ENCODE results near the gene KRTAP1-3. TPM values are rescaled to one million over a fixed set of nuclear protein-coding genes. Genes with fewer than 3 reads are reported as not detected.
"Not testable (repeated sequence)": the region's sequence is repeated elsewhere in the genome, so short reads cannot be mapped to it uniquely, and the experiment has no call there.

The KRTAP1-3 gene, protein sequence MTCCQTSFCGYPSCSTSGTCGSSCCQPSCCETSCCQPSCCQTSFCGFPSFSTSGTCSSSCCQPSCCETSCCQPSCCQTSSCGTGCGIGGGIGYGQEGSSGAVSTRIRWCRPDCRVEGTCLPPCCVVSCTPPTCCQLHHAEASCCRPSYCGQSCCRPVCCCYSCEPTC
- not detected in 2 replicates for total RNA-seq

DNA sequence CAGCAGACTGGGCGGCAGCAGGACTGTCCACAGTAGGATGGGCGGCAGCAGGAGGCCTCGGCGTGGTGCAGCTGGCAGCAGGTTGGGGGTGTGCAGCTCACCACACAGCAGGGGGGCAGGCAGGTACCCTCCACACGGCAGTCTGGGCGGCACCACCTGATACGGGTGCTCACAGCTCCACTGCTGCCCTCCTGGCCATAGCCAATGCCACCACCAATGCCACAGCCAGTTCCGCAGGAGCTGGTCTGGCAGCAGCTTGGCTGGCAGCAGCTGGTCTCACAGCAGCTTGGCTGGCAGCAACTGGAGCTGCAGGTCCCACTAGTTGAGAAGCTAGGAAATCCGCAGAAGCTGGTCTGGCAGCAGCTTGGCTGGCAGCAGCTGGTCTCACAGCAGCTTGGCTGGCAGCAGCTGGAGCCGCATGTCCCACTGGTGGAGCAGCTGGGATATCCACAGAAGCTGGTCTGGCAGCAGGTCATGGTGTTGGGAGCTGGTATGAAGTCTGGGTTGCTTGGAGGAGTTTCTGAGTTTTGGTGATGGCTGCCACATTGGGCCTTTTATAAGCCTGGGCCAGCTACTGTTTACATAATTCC, at the start of gene KRTAP1-3:
Gene KRTAP1-3 (minus strand): TSS at position 529 of the 590 bp plus-strand sequence. CDS start 53 bp downstream, at position 476.
- DNase-seq (ENCODE audit: low read depth, low spot score), result not testable (repeated sequence)

DNA sequence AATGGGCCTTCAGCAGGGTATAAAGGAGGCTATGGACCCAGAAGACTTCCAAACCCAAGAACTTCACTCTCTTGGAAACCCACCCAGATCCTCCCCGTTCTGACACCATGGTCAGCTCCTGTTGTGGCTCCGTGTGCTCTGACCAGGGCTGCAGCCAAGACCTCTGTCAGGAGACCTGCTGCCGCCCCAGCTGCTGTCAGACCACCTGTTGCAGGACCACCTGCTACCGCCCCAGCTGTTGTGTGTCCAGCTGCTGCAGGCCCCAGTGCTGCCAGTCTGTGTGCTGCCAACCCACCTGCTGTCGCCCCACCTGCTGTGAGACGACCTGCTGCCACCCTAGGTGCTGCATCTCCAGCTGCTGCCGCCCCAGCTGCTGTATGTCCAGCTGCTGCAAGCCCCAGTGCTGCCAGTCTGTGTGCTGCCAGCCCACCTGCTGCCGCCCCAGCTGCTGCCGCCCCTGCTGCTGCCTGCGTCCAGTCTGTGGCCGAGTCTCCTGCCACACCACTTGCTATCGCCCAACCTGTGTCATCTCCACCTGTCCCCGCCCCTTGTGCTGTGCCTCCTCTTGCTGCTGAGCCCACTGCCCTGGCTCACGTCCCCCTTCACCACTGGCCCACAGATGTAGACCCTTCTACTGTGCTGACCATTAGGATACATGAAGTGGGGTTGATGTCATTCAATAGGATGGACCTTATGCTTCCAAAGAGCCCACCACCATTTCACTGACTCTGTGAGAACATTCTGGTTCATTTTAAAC, 49.6 kb upstream of the KRTAP1-3 start, which contains the start of gene KRTAP4-7:
Gene KRTAP4-7 (plus strand): TSS at position 51 of the 757 bp plus-strand sequence. CDS start 57 bp downstream, at position 108.
- DNase-seq (ENCODE audit: low read depth, low spot score), result not testable (repeated sequence)

DNA sequence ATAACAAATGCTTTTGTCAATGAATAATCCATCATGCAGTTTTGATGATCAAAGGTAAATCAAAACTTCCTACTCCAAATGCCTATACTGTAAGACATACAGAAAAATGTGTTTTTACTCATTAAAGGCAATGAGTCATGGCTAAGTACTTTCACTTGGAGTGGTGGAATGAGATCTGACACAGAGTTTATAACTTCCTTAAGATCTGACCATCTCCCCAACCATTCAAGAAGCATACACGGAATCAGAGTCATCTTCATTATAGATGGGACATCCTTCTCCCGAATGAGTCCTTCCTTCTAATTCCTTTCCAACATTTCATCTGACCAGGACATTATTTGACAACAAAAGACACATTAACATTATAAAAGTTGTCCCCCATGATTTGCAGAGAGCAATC, 48.8 kb upstream of the KRTAP1-3 start:
- DNase-seq (ENCODE audit: low read depth, low spot score), result not testable (repeated sequence)

DNA sequence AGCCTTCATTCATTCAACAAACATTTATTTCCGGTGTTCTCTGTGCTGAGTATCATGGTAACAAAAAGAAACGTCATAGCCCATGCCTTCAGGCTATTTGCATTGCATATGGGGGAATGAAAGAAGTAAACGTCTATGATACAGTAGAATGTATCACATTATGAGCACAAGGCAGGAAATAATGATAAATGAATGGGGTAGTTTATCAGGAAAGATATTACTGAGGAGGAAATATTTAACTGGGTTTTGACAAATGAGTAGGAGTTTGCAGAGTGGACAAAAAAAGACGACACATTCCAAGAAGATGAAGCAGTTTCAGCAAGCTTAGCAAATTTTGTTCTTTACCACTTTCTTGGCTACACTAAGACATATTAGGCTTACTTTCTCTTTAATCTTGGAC, 48.0 kb upstream of the KRTAP1-3 start:
- DNase-seq (ENCODE audit: low read depth, low spot score), result no peak

DNA sequence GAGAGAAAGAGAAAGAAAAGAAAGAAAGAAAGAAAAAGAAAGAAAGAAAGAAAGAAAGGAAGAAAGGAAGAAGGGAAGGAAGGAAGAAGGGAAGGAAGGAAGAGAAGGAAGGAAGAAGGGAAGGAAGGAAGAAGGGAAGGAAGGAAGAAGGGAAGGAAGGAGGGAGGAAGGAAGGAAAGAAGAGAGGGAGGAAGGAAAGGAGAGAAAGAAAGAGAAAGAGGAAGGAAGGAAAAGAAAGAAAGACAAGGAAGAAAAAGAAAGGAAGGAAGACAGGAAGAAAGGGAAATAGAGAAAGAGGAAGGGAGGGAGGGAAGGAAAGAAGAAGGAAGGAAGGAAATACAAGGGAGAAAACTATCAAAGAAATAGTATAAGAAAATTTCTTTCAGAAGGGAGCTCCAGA, 42.1 kb upstream of the KRTAP1-3 start:
- no peak for DNase-seq (ENCODE audit: low read depth, low spot score)

DNA sequence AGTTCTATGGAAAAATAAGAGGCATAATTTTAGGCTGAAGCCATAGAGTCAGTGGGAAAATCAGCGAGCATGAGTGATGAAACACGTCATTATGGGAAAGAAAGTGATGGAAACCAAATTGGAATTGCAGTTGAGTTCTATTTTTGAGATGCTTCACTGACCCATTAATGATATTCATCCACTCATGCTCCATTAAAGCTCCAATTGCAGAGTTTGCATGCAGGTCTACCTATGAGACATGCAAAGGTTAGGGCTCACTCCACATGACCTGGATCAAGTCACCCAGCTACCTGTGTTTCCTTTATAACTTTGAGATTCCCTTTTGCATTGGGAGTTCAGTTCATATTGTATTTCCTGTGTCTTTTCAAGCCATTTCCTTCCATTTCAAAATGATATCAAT, 39.0 kb upstream of the KRTAP1-3 start:
- no peak for DNase-seq (ENCODE audit: low read depth, low spot score)

DNA sequence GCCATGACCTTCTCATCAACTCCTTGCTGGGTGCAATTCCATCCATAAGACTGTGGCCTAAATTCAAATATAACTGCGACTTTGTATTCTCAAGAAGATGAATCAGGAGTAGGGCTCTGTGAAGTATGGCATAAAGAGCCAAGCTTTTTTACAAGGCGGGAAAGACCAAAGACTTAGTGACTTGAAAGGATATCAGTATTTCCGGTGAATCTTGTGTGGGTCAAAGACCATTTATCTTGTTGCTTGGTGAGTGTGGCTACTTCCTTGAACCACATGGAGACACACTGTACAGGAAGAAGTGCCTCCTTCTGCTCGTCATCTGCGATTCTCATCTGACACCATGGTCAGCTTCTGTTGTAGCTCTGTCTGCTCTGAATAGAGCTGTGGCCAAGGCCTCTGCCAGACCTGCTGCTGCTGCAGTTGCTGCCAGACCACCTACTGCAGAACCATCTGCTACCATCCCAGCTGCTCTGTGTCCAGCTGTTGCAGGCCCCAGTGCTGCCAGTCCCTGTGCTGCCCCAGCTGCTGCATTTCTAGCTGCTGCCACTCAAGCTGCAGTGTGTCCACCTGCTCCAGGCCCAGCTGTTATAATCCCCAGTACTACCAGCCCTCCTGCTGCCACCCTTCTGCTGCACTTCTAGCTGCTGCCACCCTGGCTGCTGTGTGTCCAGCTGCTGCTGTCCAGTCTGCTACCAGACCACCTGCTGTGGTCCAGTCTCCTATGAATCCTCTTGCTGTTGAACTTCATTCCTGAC, 37.1 kb upstream of the KRTAP1-3 start:
- DNase-seq (ENCODE audit: low read depth, low spot score), result no peak

DNA sequence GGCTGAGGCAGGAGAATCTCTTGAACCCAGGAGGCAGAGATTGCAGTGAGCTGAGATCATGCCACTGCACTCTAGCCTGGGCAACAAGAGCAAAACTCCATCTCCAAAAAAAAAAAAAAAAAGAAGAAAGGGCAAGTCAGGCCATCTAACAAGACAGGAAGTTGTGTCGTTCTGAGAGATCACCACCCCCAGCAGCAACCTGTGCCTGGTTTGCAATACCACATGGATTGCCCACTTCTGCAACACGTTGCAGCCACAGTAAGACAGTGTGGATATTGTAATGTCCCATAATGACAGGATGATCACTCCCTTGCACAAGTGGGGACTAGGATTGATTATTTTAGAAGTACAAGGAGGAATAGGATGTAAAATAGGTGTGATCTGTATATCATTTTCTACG, 34.4 kb upstream of the KRTAP1-3 start:
- DNase-seq (ENCODE audit: low read depth, low spot score), result no peak

DNA sequence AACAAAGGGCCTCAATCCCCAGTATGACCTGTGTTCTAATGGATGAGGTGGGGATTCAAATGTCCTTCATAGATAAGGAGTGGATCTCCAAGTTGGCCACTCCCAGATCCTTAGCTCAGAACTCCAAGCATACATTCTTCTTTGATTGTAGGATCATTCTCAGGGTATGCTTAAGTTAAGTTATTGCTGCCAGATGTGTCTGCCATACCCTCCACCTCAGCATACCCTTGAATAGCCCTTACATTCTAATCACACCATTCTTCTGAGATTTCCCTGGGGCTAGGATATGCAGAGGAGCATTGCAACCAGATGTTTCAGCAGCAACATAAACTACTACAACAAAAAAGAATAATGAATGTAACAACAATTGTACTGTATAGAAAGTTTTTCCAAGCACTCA, 32.6 kb upstream of the KRTAP1-3 start:
- DNase-seq (ENCODE audit: low read depth, low spot score), result no peak

DNA sequence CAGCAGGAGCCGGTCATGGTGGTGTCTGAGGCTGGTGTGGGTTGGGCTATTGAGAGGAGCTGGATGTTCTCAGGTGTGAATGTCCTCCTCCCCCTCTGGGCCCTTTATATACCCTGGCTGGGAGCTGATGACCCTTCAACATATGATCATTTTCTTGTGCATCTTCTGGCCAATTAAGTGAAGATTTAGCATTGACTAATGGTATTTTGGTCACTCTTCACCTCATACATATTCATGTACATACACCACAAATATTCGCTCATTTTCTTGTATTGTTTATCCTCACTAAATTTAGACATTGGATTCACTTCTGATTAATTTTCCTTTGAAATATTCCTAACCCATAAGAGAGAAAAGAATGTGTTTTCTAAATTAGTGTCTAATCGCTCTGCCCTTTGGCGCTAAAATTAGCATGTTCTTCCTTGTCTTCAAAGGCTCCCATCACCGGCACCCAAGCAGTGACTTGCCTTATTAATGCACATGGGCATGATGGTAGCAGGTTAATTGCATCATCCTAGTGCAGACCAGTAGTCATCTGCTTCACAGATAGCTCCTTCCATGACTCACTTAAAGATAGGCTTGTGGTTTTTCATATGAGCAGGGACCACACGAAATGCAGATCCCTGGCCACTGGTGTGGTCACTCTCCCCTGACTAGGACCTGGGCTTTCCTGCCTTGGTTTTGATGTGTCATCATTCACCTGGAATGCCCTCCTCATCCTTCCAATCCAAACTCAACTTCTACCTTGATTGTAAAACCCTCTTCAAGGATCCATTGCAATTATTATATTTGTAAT, 31.4 kb upstream of the KRTAP1-3 start, which contains the start of gene KRTAP2-4:
Gene KRTAP2-4 (minus strand): TSS at position 51 of the 796 bp plus-strand sequence. CDS start 34 bp downstream, at position 17.
- no peak for DNase-seq (ENCODE audit: low read depth, low spot score)

DNA sequence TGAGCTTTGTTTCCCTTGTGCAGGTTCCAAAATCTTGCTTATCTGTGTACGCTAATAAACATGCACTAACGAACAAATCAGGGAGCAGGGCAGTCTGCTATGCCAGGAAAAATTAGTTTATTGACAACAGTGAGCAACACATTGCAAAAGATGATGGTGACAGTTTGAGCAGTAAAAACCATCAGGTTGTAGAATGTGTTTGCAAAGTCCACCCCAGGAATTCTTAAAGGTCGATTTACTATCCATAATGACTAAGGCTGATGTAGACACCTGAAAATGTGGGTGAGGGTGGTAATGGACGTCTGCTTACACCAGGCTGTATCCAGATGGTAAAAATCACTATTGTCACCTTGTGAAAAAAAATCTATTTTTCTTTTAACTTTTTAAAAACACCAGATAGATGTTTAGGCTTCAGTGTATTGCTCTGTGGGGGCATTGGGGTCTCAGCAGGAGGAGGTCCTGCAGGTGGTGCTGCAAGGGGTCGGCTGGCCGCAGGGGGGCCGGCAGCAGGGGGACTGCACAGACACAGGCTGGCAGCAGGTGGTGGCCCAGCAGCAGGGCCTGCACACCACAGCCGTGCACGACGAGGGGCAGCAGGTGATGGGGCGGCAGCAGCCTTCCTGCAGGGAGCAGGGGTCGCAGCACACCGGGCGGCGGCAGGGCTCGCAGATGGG, 30.5 kb upstream of the KRTAP1-3 start:
- not testable (repeated sequence) for DNase-seq (ENCODE audit: low read depth, low spot score)

DNA sequence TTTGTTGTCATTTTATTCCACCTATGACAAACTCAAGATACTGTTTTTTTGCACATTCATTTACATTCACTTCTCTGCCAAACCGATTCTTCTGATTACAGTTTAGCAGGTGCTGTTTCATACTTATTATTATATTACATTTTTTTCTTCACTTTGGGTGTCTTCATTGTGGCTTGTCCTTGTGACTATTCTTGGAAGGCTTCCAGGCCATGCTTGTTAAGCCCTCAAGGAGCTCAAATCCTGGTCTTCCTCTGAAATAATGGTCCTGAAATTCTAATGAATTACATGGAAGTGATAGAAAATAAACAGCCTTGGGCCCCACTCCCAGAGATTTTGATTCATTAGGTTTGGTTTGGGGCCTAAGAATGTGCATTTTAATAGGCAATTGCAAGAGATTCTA, 29.6 kb upstream of the KRTAP1-3 start:
- DNase-seq (ENCODE audit: low read depth, low spot score), result no peak

DNA sequence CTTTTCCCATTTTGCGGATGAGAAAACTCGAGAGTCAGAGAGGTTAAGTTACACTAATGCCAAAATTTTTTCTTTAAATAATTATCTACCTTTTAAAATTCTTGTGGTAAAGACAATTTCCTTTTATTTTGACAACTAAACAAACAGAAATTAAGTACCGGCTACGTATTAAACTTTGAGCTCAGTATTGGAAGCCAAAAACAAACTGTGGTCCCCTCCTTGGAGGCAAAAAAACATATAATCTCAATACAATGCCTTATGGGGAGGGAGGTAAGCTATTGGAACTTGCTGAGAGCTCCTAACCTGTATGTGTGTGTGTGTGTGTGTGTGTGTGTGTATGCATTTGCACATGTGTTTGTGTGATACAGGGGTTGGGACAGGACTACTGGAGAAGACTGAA, 28.8 kb upstream of the KRTAP1-3 start:
- DNase-seq (ENCODE audit: low read depth, low spot score), result no peak

DNA sequence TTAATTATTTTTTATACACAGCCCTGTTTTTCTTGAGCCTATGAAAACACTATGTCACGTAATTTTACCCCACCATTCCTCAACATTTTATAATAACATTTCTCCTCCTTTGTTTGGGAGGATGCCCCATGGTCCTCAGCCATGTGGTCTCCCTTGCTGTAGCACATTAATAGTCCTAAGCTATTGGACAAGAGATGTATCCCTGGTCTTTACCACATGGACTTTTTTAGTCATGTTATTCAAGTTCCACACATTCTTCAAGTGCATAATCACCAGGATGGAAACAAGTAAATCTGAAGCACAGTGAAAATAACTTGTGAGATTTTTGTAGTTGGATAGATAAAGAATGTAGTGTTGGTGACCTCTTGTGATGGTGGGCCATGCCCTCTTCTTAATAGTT, 27.3 kb upstream of the KRTAP1-3 start:
- DNase-seq (ENCODE audit: low read depth, low spot score), result no peak

DNA sequence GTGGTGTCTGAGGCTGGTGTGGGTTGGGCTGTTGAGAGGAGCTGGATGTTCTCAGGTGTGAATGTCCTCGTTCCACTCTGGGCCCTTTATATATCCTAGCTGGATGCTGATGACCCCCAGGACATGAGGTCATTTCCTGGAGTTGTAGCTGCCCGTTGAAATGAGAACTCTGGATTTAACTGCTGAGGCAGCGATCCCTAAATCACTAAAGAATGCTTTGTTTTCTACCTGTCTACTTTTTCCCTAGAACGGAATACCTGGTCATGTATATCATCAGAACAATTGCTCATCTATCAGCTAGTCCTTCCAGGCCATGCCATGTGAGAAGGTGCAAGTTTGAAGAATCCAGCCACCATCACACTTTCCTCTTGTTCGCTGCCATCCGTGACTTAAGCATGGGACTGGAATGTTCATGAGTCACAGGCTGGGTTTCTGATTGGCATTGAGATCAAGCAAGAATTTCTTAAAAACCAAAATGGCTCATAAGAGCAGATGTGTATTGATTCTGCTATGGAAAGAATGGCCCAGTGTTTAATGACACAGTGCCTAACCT, 25.5 kb upstream of the KRTAP1-3 start, which contains the start of gene KRTAP2-3:
Gene KRTAP2-3 (minus strand): TSS at position 63 of the 553 bp plus-strand sequence. CDS start 64 bp downstream, outside the sequence.
- no peak for DNase-seq (ENCODE audit: low read depth, low spot score)

DNA sequence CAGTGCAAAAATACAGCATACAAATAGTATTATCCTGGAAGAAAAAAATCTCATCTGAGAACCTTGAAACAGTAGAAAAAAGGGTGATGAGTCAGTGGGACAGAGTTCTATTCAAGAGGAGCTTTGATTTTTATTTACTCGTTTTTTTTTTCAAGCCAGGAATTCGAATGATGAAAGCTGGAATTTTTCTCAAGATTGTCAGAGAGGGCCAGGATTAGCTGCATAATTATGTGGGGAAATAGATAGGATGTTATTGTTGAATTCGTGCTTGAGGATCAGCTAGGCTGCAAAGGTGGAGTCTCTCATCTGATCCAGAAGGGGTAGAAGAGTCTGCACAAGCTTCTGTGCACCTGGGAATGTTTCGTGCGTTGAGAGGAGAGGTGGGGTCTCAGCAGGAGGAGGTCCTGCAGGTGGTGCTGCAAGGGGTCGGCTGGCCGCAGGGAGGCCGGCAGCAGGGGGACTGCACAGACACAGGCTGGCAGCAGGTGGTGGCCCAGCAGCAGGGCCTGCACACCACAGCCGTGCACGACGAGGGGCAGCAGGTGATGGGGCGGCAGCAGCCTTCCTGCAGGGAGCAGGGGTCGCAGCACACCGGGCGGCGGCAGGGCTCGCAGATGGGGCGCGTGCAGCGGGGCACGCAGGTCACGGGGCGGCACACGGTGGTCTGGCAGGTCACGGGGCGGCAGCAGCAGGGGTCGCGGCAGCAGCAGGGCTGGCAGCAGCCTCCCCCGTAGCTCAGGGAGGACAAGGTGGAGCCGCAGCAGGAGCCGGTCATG, 24.8 kb upstream of the KRTAP1-3 start:
- not testable (repeated sequence) for DNase-seq (ENCODE audit: low read depth, low spot score)

DNA sequence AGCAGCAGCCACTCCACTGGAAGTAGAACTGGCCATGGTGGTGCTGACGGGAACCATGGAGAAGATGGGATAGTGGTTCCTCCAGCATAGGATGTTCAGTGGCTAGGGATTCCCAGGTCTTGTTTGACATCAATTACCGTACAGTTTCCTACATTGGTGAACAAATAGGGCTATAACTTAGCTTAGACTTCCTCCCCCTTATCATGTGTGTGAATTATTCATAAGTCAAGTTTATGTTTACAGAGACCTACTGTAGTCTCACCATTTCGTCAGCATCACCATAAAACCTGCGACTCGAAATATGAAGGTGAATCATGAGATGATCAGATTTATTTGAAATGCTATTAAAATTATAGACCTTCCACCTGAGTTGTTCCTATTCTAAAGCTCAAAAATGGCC, 24.1 kb upstream of the KRTAP1-3 start:
- DNase-seq (ENCODE audit: low read depth, low spot score), result no peak

DNA sequence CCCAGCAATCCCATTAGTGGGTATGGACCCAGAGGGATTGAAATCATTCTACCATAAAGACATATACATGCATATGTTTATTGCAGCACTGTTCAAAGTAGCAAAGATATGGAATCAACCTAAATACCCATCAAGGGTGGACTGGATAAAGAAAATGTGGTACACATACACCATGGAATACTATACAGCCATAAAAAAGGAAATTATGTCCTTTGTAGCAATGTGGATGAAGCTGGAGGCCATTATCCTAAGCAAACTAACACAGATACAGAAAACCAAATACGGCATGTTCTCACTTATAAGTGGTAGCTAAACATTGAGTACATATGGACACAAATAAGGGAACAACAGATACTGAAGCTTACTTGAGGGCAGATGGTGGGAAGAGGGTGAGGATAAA, 22.9 kb upstream of the KRTAP1-3 start:
- no peak for DNase-seq (ENCODE audit: low read depth, low spot score)

DNA sequence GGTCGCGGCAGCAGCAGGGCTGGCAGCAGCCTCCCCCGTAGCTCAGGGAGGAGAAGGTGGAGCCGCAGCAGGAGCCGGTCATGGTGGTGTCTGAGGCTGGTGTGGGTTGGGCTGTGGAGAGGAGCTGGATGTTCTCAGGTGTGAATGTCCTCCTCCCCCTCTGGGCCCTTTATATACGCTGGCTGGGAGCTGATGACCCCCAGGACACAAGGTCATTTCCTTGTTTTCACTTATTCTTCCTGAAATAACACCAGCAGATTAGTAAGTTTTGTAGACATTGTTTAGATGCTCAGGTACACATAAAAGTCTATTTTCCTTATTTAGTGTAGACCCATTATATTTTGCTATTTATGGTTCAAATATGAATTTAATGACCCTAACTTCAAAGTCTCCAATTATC, 20.5 kb upstream of the KRTAP1-3 start, which contains the start of gene KRTAP2-2:
Gene KRTAP2-2 (minus strand): TSS at position 101 of the 400 bp plus-strand sequence. CDS start 19 bp downstream, at position 82.
- DNase-seq (ENCODE audit: low read depth, low spot score), result not testable (repeated sequence)
